Osteocyte (in vitro differentiated cells): ENCODE data around the gene ZNF814. TPM values are rescaled to one million over a fixed set of nuclear protein-coding genes. Genes with fewer than 3 reads are reported as not detected.
"Not testable (repeated sequence)": the region's sequence is repeated elsewhere in the genome, so short reads cannot be mapped to it uniquely, and the experiment has no call there.

Experiments
- DNase-seq: peaks from one replicate; pipeline ENCODE4 v3.0.0; 2021; ENCODE audit warnings: mixed read lengths; ENCODE audit not compliant: unreplicated experiment; ENCODE audit errors: extremely low spot score
- H3K27ac Mint-ChIP-seq: one replicate; pipeline ENCODE4 v1.8.0; 2021; ENCODE audit warnings: mild to moderate bottlenecking, mixed read lengths; ENCODE audit not compliant: unreplicated experiment
- H3K27me3 Mint-ChIP-seq: one replicate; pipeline ENCODE4 v1.8.0; 2021; ENCODE audit warnings: mixed read lengths; ENCODE audit not compliant: unreplicated experiment
- H3K36me3 Mint-ChIP-seq: one replicate; pipeline ENCODE4 v1.8.0; 2021; ENCODE audit warnings: mixed read lengths; ENCODE audit not compliant: unreplicated experiment
- H3K4me1 Mint-ChIP-seq: one replicate; pipeline ENCODE4 v1.8.0; 2021; ENCODE audit warnings: mixed read lengths; ENCODE audit not compliant: unreplicated experiment
- H3K4me3 Mint-ChIP-seq: one replicate; pipeline ENCODE4 v1.8.0; 2021; ENCODE audit warnings: mild to moderate bottlenecking, moderate library complexity, mixed read lengths; ENCODE audit not compliant: unreplicated experiment
- H3K9me3 Mint-ChIP-seq: one replicate; pipeline ENCODE4 v1.8.0; 2021; ENCODE audit warnings: mixed read lengths; ENCODE audit not compliant: unreplicated experiment
- CTCF ChIP-seq: fragments of 200-600 bp; sonication (generic); IDR thresholded peaks from 2 replicates; pipeline ENCODE4 v1.5.0; 2021; ENCODE audit warnings: antibody characterized with exemption, mild to moderate bottlenecking, moderate library complexity
- total RNA-seq: library from RNA; stranded (reverse); gene quantifications from 2 replicates; pipeline ENCODE4 v1.2.1, GENCODE V29; 2021

The ZNF814 gene
- total RNA-seq, 1 donor from 2014 or later = 17.2 TPM

GRCh38 chr19:57872450-57872849 is 16.4 kb downstream of the ZNF814 start:
- Mint-ChIP-seq H3K27me3 (no peaks in the 10 kb centered on the region), H3K27ac (no peak overlapping the region), H3K36me3 (peaks cover 63% of the 10 kb centered on the region), H3K9me3 (peaks cover 15% of the 10 kb centered on the region), H3K4me1 (no peaks in the 10 kb centered on the region), H3K4me3 (no peak overlapping the region)
- TF ChIP-seq CTCF = no peak
- DNase-seq = no peak

- Mint-ChIP-seq H3K9me3 (peaks cover 12% of the 10 kb centered on the region), H3K27ac (no peak overlapping the region), H3K27me3 (no peaks in the 10 kb centered on the region), H3K4me3 (no peak overlapping the region), H3K4me1 (no peaks in the 10 kb centered on the region), H3K36me3 (peaks cover 66% of the 10 kb centered on the region)
- no peak for TF ChIP-seq CTCF
- no peak for DNase-seq
These were observed 18.6 kb downstream of the ZNF814 start for GRCh38 chr19:57870225-57870624.

GRCh38 chr19:57869655-57870054 is 19.2 kb downstream of the ZNF814 start:
- H3K4me3 Mint-ChIP-seq, H3K4me1 Mint-ChIP-seq, H3K27me3 Mint-ChIP-seq, DNase-seq, H3K27ac Mint-ChIP-seq: not testable (repeated sequence)
- peaks cover 68% of the 10 kb centered on the region for H3K36me3 Mint-ChIP-seq
- peaks cover 15% of the 10 kb centered on the region for H3K9me3 Mint-ChIP-seq

GRCh38 chr19:57867868-57868492 is 20.9 kb downstream of the ZNF814 start:
- Mint-ChIP-seq H3K9me3 (peaks cover 4% of the 10 kb centered on the region), H3K4me1 (no peaks in the 10 kb centered on the region), H3K27me3 (no peaks in the 10 kb centered on the region), H3K36me3 (peaks cover 71% of the 10 kb centered on the region), H3K27ac (no peak overlapping the region), H3K4me3 (no peak overlapping the region)
- DNase-seq = no peak
- no peak for TF ChIP-seq CTCF

GRCh38 chr19:57862351-57862750 is 26.5 kb downstream of the ZNF814 start:
- not testable (repeated sequence) for H3K9me3 Mint-ChIP-seq, H3K27ac Mint-ChIP-seq, H3K27me3 Mint-ChIP-seq, H3K4me1 Mint-ChIP-seq, DNase-seq, H3K4me3 Mint-ChIP-seq
- peaks cover 89% of the 10 kb centered on the region for H3K36me3 Mint-ChIP-seq

GRCh38 chr19:57854117-57854516 is 34.7 kb downstream of the ZNF814 start:
- H3K4me1 Mint-ChIP-seq = peaks cover 12% of the 10 kb centered on the region
- not testable (repeated sequence) for H3K27me3 Mint-ChIP-seq, H3K27ac Mint-ChIP-seq, H3K4me3 Mint-ChIP-seq, DNase-seq, H3K9me3 Mint-ChIP-seq
- peaks cover 46% of the 10 kb centered on the region for H3K36me3 Mint-ChIP-seq

GRCh38 chr19:57851812-57852603 is 36.8 kb downstream of the ZNF814 start:
- H3K4me3 Mint-ChIP-seq = peak overlapping the region; percentile 30
- DNase-seq, H3K9me3 Mint-ChIP-seq, H3K27me3 Mint-ChIP-seq, H3K27ac Mint-ChIP-seq: not testable (repeated sequence)
- peaks cover 29% of the 10 kb centered on the region for H3K36me3 Mint-ChIP-seq
- H3K4me1 Mint-ChIP-seq = peaks cover 12% of the 10 kb centered on the region
